ENCODE results near the gene NAP1L4.
"Not testable (repeated sequence)": the region's sequence is repeated elsewhere in the genome, so short reads cannot be mapped to it uniquely, and the experiment has no call there.

Gene NAP1L4

DNA sequence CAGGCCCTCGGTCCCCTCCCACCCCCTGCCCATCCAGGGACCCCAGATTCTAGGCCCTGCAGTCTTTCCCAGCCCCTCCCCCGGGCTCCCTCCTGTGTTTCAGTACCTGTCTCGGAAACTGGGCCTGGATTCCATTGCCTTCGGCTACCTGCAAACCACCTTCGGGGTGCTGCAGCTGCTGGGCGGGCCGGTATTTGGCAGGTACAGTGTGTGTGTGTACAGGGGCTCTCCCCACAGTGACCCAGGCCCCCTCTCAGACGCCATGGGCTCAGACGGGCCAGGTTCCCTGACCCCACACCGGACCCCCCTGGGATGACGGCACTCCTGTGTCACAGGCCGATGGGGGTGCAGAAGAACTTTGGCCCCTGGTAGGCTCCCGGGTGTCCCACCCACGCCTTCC lies 84.0 kb downstream of the NAP1L4 start:
- intact Hi-C loops (cut with DNase I; ENCODE audit: low total_unique reads), result loop anchor here (10.0 kb wide), 1 partner anchor 503 kb away; the partner anchor contains the start of gene TSSC4
- no peaks in the 10 kb centered on the region for H3K9me3 ChIP-seq
- H3K27me3 ChIP-seq, result peaks cover 0 to 26% of the 10 kb centered on the region in 2 donors
- H3K4me3 ChIP-seq, result no peak overlapping the region
- no peak for DNase-seq
- TF ChIP-seq, protein P1, sequence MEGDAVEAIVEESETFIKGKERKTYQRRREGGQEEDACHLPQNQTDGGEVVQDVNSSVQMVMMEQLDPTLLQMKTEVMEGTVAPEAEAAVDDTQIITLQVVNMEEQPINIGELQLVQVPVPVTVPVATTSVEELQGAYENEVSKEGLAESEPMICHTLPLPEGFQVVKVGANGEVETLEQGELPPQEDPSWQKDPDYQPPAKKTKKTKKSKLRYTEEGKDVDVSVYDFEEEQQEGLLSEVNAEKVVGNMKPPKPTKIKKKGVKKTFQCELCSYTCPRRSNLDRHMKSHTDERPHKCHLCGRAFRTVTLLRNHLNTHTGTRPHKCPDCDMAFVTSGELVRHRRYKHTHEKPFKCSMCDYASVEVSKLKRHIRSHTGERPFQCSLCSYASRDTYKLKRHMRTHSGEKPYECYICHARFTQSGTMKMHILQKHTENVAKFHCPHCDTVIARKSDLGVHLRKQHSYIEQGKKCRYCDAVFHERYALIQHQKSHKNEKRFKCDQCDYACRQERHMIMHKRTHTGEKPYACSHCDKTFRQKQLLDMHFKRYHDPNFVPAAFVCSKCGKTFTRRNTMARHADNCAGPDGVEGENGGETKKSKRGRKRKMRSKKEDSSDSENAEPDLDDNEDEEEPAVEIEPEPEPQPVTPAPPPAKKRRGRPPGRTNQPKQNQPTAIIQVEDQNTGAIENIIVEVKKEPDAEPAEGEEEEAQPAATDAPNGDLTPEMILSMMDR (IDR thresholded peaks at IDR 0.05), result no peak
- H3K27ac ChIP-seq, result no peak overlapping the region
- no peaks in the 10 kb centered on the region for H3K36me3 ChIP-seq
- peaks cover 0 to 49% (median 10%) of the 10 kb centered on the region in 4 donors for H3K4me1 ChIP-seq

DNA sequence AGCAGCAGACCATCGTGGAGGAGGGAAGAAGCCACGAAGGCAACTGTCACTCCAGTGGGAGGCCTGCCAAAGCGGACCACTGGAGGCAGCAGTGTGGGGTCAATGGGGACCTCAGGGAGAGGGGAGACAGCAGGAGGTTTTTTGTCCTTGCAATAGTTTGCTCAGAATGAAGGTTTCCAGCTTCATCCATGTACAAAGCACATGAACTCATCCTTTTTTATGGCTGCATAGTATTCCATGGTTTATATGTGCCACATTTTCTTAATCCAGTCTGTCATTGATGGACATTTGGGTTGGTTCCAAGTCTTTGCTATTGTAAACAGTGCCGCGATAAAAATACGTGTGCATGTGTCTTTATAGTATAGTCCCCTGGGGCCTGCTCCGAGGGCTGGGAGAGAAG lies 86.8 kb downstream of the NAP1L4 start:
- not testable (repeated sequence) for H3K4me3 ChIP-seq, H3K36me3 ChIP-seq, H3K9me3 ChIP-seq, DNase-seq, H3K27ac ChIP-seq
- intact Hi-C loops (cut with DNase I; ENCODE audit: low total_unique reads), result loop anchor here (10.0 kb wide), 1 partner anchor 500 kb away; the partner anchor contains the start of gene TSSC4
- Histone ChIP-seq H3K4me1 (peaks cover 0 to 47% (median 23%) of the 10 kb centered on the region in 4 donors), H3K27me3 (peaks cover 0 to 26% of the 10 kb centered on the region in 2 donors)

DNA sequence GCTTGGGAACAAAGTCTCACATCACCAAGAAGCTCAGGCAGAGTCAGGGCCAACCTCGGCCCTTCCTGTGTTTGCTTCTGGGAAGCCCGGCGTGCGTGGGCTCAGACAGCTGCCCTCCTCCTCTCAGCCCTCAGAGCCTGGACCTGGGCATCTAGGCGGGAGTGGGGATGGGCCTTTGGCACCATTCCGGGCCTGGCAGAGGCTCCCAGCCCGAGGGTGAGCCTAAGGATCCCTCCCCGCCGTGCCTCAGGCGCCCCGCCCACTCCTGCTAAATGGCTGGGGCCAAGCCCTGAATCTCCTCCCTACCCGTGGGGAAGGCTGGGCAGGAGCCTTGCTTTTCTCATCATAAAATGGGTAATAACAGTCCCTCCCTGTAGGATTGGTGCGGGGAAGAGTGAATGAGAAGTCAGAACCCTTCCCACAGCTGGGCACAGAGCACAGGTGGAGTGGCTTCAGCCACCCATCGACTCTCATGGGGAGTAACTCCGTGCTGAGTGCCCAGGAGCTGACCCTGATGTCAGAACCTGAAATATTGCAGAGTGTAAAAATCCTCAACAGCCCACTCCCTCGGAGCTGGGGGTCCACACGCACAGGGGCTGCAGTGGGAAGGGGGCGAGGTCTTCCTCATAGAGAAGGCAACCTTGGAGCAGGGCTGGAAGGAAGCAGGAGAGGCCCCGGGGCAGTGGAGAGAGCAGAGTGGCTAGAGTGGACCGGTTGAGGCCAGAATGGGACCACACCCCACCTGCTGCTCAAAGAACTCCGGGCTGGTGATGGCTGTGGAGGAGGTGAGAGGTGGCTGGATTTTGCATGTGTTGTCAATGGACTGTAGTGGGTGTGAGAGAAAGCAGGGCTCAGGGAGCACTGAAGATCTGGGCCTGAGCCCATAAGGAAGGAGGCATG lies 87.7 kb downstream of the NAP1L4 start:
- no peak overlapping the region for H3K27ac ChIP-seq
- TF ChIP-seq, protein P1 (IDR thresholded peaks at IDR 0.05), result no peak
- intact Hi-C loops (cut with DNase I; ENCODE audit: low total_unique reads), result loop anchor here (10.0 kb wide), 1 partner anchor 500 kb away; the partner anchor contains the start of gene TSSC4
- no peak for DNase-seq
- no peak overlapping the region for H3K4me3 ChIP-seq
- no peaks in the 10 kb centered on the region for H3K9me3 ChIP-seq
- peaks cover 0 to 24% of the 10 kb centered on the region in 2 donors for H3K27me3 ChIP-seq
- H3K4me1 ChIP-seq, result peaks cover 0 to 47% (median 23%) of the 10 kb centered on the region in 4 donors
- H3K36me3 ChIP-seq, result no peaks in the 10 kb centered on the region

DNA sequence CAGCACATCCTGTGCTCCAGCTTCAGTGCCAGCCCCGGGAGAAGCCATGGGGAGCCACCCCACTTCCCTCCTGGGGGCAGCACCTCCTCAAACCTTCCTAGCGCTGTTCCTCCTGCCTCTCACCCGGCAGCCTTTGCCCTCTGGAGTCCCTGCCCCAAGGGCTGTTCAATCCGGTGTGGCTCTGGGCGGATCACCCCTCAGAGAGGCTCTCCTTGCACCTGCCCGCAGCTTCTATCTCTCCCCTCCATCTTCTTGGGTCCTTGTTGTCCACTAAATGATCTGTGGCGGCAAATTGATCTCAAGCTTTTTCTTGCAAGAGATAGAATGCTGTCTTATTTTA lies 88.5 kb downstream of the NAP1L4 start:
- no peak overlapping the region for H3K4me3 ChIP-seq
- TF ChIP-seq, protein P1 (IDR thresholded peaks at IDR 0.05), result no peak
- peaks cover 0 to 46% (median 21%) of the 10 kb centered on the region in 4 donors for H3K4me1 ChIP-seq
- peaks cover 0 to 16% of the 10 kb centered on the region in 2 donors for H3K27me3 ChIP-seq
- no peak overlapping the region for H3K27ac ChIP-seq
- H3K9me3 ChIP-seq, result no peaks in the 10 kb centered on the region
- no peak for DNase-seq
- intact Hi-C loops (cut with DNase I; ENCODE audit: low total_unique reads), result loop anchor here (10.0 kb wide), 1 partner anchor 499 kb away; the partner anchor contains the start of gene TSSC4
- H3K36me3 ChIP-seq, result no peaks in the 10 kb centered on the region

DNA sequence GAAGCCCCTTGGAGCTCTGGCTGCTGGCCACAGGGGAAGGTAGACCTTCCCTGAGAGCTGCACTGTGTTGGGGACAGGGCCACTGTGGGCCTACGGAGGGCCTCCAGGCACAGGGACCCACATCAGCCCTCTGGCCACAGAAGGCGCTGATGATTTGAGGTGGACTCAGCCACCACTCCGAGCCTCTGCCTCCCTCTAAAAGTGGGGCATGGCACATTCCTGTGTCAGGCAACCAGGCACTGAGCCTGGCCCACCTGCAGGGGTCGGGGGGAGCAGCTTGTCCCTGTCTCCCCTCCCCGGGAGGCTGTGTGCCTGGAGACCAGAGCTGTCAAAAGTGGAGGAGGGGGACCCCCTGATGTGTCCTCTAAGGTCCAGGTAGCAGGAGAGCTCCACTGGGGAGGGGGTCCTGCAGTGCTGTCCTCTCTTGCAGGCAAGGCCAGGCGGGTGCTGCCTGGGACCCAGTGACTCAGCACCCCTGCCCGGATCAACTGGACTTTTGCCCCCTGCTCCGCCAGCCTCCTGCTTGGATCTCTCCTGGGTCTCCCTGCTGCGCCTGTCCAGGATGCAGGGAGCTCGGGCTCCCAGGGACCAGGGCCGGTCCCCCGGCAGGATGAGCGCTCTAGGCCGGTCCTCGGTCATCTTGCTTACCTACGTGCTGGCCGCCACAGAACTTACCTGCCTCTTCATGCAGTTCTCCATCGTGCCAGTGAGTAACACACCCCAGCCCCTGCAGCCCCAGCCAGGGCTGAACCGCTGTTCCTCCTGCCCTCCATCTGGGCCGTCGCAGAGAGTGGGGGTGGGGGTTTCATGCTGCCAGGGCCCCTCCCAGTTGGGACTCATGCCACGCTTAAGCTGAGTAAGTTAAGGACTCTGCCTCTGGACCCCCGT lies 89.1 kb downstream of the NAP1L4 start:
- no peak for DNase-seq
- intact Hi-C loops (cut with DNase I; ENCODE audit: low total_unique reads), result loop anchor here (10.0 kb wide), 1 partner anchor 498 kb away; the partner anchor contains the start of gene TSSC4
- peak overlapping the region; percentile 63 to 67 for H3K4me3 ChIP-seq

More for the DNA sequence above, 89.1 kb downstream of the NAP1L4 start:
- H3K9me3 ChIP-seq, result no peaks in the 10 kb centered on the region
- H3K36me3 ChIP-seq, result no peaks in the 10 kb centered on the region
- H3K4me1 ChIP-seq, result peaks cover 0 to 46% (median 25%) of the 10 kb centered on the region in 4 donors
- H3K27ac ChIP-seq, result peak overlapping the region; percentile 71 to 73
- peaks cover 0 to 10% of the 10 kb centered on the region in 2 donors for H3K27me3 ChIP-seq
- TF ChIP-seq, protein P1 (IDR thresholded peaks at IDR 0.05), result no peak

Data from tibial artery (tissue), 4 donors.